SK-N-SH (cell line): ENCODE data around the gene MAMSTR.

Experiments
- CTCF ChIP-seq: fragments of 200-600 bp; sonication (generic); IDR thresholded peaks from 2 replicates; pipeline ENCODE4 v1.6.1; 2017; ENCODE audit warnings: antibody characterized with exemption, mild to moderate bottlenecking, moderate library complexity
- EZH2phosphoT487 ChIP-seq: fragments of 200-600 bp; sonication (generic); IDR thresholded peaks from 2 replicates; pipeline ENCODE4 v1.6.1; 2017; ENCODE audit warnings: low read depth, mixed run types, mild to moderate bottlenecking, antibody characterized with exemption, moderate library complexity, borderline replicate concordance
- MAX ChIP-seq: IDR thresholded peaks from 2 replicates; pipeline ENCODE4 v1.4.0; 2012; ENCODE audit warnings: low read depth
- MEF2A ChIP-seq: IDR thresholded peaks from 2 replicates; pipeline ENCODE4 v1.4.0; 2012; ENCODE audit warnings: low read depth, borderline replicate concordance
- POLR2AphosphoS5 ChIP-seq: IDR thresholded peaks from 2 replicates; pipeline ENCODE4 v1.6.1; 2012; ENCODE audit warnings: low read depth, low read length
- RAD21 ChIP-seq: IDR thresholded peaks from 2 replicates; pipeline ENCODE4 v1.6.1; 2012; ENCODE audit warnings: mild to moderate bottlenecking, low read length
- RCOR1 ChIP-seq: fragments of 150-350 bp; IDR thresholded peaks from 2 replicates; pipeline ENCODE4 v1.6.1; 2017; ENCODE audit warnings: antibody characterized with exemption, low read length
- REST ChIP-seq: IDR thresholded peaks from 2 replicates; pipeline ENCODE4 v1.6.1; 2012; ENCODE audit warnings: mild to moderate bottlenecking, low read depth, low read length, moderate library complexity
- SMC3 ChIP-seq: IDR thresholded peaks from 2 replicates; pipeline ENCODE4 v1.6.1; 2012; ENCODE audit warnings: low read depth, low read length, improper control_type of control experiment
- TAF1 ChIP-seq: IDR thresholded peaks from 2 replicates; pipeline ENCODE4 v1.6.1; 2012; ENCODE audit warnings: low read depth, mild to moderate bottlenecking, low read length, moderate library complexity, borderline replicate concordance
- YY1 ChIP-seq: IDR thresholded peaks from 2 replicates; pipeline ENCODE4 v1.4.0; 2012; ENCODE audit warnings: low read depth, mild to moderate bottlenecking
- TF ChIP-seq, protein P1 (sequence below): IDR thresholded peaks from 2 replicates; pipeline ENCODE4 v1.4.0; 2012; ENCODE audit warnings: low read depth, borderline replicate concordance

- TF ChIP-seq CTCF (no peak), RAD21 (no peak), TAF1 (no peak), RCOR1 (no peak), POLR2AphosphoS5 (no peak), SMC3 (no peak), YY1 (no peak), MAX (no peak), MEF2A (no peak), EZH2phosphoT487 (no peak), REST (no peak)
- TF ChIP-seq, protein P1, sequence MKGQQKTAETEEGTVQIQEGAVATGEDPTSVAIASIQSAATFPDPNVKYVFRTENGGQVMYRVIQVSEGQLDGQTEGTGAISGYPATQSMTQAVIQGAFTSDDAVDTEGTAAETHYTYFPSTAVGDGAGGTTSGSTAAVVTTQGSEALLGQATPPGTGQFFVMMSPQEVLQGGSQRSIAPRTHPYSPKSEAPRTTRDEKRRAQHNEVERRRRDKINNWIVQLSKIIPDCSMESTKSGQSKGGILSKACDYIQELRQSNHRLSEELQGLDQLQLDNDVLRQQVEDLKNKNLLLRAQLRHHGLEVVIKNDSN = no peak
Measured at GRCh38 chr19:48749571-48750198, 30.2 kb upstream of the MAMSTR start.
